Measurements from ENCODE around the gene TRAF3IP1.

DNA sequence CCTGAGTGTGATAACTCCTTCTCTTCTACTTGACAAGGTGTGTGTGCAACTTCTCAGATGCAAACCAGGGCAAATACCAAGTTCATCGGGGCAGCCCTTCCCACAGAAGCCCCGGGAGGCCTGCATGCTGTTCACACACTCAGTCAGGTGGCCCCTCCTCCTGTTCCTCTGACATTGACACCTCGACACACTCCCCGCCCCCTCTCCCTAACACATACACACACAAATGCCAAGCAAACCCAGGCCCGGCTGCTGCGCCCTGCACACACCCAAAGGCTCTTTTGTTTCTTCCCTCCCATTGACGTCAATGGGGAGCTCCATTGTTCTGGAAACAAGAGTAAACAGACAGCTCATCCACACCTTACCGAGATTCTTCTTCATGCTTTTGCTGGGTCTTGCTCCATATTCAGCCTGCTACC lies 30.2 kb upstream of the TRAF3IP1 start:
- TF ChIP-seq CTCF (IDR thresholded peaks at IDR 0.05; ENCODE audit: low read depth, low read length), result no peak
- no peak for TF ChIP-seq POLR2A (IDR thresholded peaks at IDR 0.05; ENCODE audit: extremely low read depth, insufficient read length)

All from NB4 (cell line).